AG09319 (cell line): Measurements from ENCODE around the gene TMEFF1.

Experiments used
- DNase-seq: peaks from one replicate; pipeline ENCODE4 v3.0.0-alpha.2; 2010; ENCODE audit warnings: low read depth; ENCODE audit errors: extremely low read depth
- CTCF ChIP-seq: IDR thresholded peaks from 2 replicates; pipeline ENCODE4 v1.5.1; 2011; ENCODE audit warnings: low read depth, mild to moderate bottlenecking, inconsistent platforms, low read length, moderate library complexity

The TMEFF1 gene

DNA sequence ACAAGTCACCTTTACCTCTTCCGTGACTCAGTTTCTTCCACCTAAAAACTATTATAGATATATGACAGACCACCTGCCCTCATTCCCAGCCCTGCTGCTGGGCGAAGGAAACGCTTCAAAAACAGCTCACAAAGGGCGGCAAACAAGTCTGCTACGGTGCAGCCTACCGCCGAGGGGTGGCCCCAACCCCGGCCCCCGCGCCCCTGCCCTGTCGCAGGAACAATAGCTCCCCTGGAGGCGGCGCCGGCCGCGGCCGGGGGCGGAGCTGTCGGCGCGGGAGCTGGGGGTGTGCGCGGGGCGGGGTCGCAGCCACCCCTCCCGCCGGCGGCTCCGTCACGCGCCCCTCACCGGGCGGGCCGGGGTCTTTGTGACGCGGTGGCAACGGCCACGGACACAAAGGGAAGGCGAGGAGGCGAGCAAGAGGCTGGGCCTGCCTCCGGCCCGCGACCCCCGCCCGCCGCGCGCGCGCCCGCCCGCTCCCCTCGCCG lies at the start of gene TMEFF1:
Gene TMEFF1, plus strand, starts transcription at position 362 of the 488 bp plus-strand sequence. CDS start 396 bp downstream, outside the sequence.
- DNase-seq = no peak
- TF ChIP-seq CTCF = peak; percentile 10; the same call in 1 of the 2 replicates

GRCh38 chr9:100425758-100426157 lies 47.2 kb upstream of the TMEFF1 start:
- no peak for TF ChIP-seq CTCF
- DNase-seq = no peak

- DNase-seq = no peak
- TF ChIP-seq CTCF = no peak
Measured at GRCh38 chr9:100426189-100426529, 46.8 kb upstream of the TMEFF1 start.

DNA sequence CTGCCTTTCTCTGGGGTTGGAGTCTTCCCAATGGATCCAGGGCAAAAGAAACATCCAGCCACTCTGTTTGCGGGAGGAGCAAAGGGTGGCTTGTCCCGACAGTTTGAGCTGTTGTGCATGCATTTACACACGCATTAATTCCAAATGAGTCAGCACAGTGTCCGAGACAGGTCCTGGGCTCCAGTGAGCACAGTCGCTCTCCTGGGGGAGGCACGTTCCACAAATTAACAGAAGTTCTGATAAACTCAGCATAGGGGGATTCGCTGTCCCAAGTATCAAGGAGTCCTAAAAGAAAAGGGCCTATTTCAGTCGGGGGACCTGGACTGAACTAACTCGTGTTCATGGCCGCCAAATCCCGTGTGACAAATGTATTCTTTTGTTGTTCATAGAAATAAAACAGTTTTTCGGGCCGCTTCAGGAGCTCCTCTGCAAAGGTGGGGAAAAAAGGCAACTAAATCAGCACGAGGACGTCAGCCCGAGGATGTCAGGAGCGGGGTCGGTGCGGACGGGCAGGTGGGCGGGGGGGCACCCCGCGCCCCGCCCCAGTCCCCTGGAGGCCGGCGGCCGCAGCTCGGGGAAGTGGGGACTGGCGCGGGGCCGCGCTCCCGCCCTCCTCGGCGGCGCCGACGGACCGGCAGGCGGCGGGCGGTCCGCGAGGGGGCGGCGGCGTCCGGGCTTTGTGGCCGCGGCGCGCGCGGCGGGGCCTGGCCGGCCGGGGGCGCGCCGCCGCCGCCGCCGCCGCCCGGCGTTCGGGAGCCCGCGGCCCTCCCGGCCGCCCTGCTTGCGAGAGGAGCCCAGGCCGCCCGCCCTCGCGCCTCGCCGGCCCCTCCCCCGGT lies 46.2 kb upstream of the TMEFF1 start, which contains the start of gene MSANTD3:
Gene MSANTD3, plus strand, starts transcription at position 614 of the 836 bp plus-strand sequence. CDS start 14,796 bp downstream, outside the sequence.
- DNase-seq = no peak
- no peak for TF ChIP-seq CTCF

- TF ChIP-seq CTCF = no peak
- DNase-seq = no peak
Measured at GRCh38 chr9:100427366-100428263, 45.3 kb upstream of the TMEFF1 start.

- DNase-seq = peak; percentile 95
- TF ChIP-seq CTCF = no peak
Measured at GRCh38 chr9:100428871-100429654, 43.9 kb upstream of the TMEFF1 start.
